HG02840 (cell line): ENCODE data around the gene DCAF8L1.
"Not testable (repeated sequence)": the region's sequence is repeated elsewhere in the genome, so short reads cannot be mapped to it uniquely, and the experiment has no call there.

Experiments used
- ATAC-seq: cut with Tn5 transposase; IDR thresholded peaks from one replicate; pipeline ENCODE4 v1.9.1; 2021; ENCODE audit warnings: mild to moderate bottlenecking, moderate library complexity, moderate number of reproducible peaks; ENCODE audit not compliant: unreplicated experiment, low FRiP score

The DCAF8L1 gene

GRCh38 chrX:27981349-27981748 is at the start of gene DCAF8L1:
Gene DCAF8L1, minus strand, starts transcription at chrX:27981449. Its CDS starts 115 bp downstream, at chrX:27981334.
- ATAC-seq = no peak

GRCh38 chrX:28022371-28022770 is 41.1 kb upstream of the DCAF8L1 start:
- no peak for ATAC-seq

- ATAC-seq = no peak
Observed at GRCh38 chrX:28016823-28017222, 35.6 kb upstream of the DCAF8L1 start.

- ATAC-seq = no peak
Observed at GRCh38 chrX:28015993-28016392, 34.7 kb upstream of the DCAF8L1 start.

- ATAC-seq = no peak
Observed at GRCh38 chrX:28010875-28011274, 29.6 kb upstream of the DCAF8L1 start.

- ATAC-seq = no peak
Observed at GRCh38 chrX:27998666-27999065, 17.4 kb upstream of the DCAF8L1 start.

- ATAC-seq = no peak
Observed at GRCh38 chrX:27997622-27998021, 16.4 kb upstream of the DCAF8L1 start.

- ATAC-seq = no peak
Observed at GRCh38 chrX:27996132-27996531, 14.9 kb upstream of the DCAF8L1 start.

- no peak for ATAC-seq
Observed at GRCh38 chrX:27995611-27996010, 14.4 kb upstream of the DCAF8L1 start.

- ATAC-seq = no peak
Observed at GRCh38 chrX:27987862-27988646, 6.8 kb upstream of the DCAF8L1 start.

- ATAC-seq = not testable (repeated sequence)
Observed at GRCh38 chrX:27976934-27977333, 4.3 kb downstream of the DCAF8L1 start.

GRCh38 chrX:27976284-27976683 is 5.0 kb downstream of the DCAF8L1 start:
- ATAC-seq = no peak

GRCh38 chrX:27968878-27969277 is 12.4 kb downstream of the DCAF8L1 start:
- ATAC-seq = no peak

- no peak for ATAC-seq
Observed at GRCh38 chrX:27968352-27968751, 12.9 kb downstream of the DCAF8L1 start.

- ATAC-seq = no peak
Observed at GRCh38 chrX:27966955-27967354, 14.3 kb downstream of the DCAF8L1 start.

- no peak for ATAC-seq
Observed at GRCh38 chrX:27966492-27966891, 14.8 kb downstream of the DCAF8L1 start.

- not testable (repeated sequence) for ATAC-seq
Observed at GRCh38 chrX:27965348-27965747, 15.9 kb downstream of the DCAF8L1 start.

GRCh38 chrX:27964432-27964831 is 16.8 kb downstream of the DCAF8L1 start:
- no peak for ATAC-seq

- not testable (repeated sequence) for ATAC-seq
Observed at GRCh38 chrX:27960410-27960809, 20.8 kb downstream of the DCAF8L1 start.

- ATAC-seq = no peak
Observed at GRCh38 chrX:27953171-27953570, 28.1 kb downstream of the DCAF8L1 start.

GRCh38 chrX:27933361-27933760 is 47.9 kb downstream of the DCAF8L1 start:
- no peak for ATAC-seq
